ENCODE measurements around the gene TTC39C.

DNA sequence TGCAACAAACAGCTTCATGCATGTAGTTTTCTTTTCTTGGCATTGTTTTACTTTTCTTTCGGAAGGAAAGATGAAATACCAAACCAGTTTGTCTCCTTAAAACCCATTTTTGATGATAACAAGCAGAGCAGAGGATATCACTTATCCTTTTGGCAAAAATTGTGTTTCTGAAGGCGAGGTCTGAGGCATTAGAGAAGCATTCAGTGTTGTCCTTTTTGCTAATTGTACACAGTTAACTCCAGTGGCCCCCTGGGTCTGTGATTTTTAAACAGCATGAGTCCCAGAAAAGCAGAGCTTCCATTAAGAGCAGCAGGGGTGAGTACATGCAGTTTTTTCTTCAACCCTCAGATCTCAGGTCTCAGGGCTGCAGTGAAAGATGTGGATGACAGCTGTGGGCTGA is 41.3 kb downstream of the TTC39C start:
- TF ChIP-seq, protein P1, sequence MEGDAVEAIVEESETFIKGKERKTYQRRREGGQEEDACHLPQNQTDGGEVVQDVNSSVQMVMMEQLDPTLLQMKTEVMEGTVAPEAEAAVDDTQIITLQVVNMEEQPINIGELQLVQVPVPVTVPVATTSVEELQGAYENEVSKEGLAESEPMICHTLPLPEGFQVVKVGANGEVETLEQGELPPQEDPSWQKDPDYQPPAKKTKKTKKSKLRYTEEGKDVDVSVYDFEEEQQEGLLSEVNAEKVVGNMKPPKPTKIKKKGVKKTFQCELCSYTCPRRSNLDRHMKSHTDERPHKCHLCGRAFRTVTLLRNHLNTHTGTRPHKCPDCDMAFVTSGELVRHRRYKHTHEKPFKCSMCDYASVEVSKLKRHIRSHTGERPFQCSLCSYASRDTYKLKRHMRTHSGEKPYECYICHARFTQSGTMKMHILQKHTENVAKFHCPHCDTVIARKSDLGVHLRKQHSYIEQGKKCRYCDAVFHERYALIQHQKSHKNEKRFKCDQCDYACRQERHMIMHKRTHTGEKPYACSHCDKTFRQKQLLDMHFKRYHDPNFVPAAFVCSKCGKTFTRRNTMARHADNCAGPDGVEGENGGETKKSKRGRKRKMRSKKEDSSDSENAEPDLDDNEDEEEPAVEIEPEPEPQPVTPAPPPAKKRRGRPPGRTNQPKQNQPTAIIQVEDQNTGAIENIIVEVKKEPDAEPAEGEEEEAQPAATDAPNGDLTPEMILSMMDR (IDR thresholded peaks at IDR 0.05; ENCODE audit: poor library complexity): no peak
- TF ChIP-seq EZH2 (IDR thresholded peaks at IDR 0.05; ENCODE audit: borderline replicate concordance): no peak
